HG03135 (cell line): ENCODE measurements around the gene NET1.
A peak's percentile ranks its signal among the peaks of the same experiment; 100 is the strongest.
"Not testable (repeated sequence)": the region's sequence is repeated elsewhere in the genome, so short reads cannot be mapped to it uniquely, and the experiment has no call there.

Experiments
- ATAC-seq: cut with Tn5 transposase; IDR thresholded peaks from one replicate; pipeline ENCODE4 v1.9.1; 2021; ENCODE audit warnings: mild to moderate bottlenecking, moderate library complexity; ENCODE audit not compliant: unreplicated experiment

Gene NET1, protein sequence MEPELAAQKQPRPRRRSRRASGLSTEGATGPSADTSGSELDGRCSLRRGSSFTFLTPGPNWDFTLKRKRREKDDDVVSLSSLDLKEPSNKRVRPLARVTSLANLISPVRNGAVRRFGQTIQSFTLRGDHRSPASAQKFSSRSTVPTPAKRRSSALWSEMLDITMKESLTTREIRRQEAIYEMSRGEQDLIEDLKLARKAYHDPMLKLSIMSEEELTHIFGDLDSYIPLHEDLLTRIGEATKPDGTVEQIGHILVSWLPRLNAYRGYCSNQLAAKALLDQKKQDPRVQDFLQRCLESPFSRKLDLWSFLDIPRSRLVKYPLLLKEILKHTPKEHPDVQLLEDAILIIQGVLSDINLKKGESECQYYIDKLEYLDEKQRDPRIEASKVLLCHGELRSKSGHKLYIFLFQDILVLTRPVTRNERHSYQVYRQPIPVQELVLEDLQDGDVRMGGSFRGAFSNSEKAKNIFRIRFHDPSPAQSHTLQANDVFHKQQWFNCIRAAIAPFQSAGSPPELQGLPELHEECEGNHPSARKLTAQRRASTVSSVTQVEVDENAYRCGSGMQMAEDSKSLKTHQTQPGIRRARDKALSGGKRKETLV

DNA sequence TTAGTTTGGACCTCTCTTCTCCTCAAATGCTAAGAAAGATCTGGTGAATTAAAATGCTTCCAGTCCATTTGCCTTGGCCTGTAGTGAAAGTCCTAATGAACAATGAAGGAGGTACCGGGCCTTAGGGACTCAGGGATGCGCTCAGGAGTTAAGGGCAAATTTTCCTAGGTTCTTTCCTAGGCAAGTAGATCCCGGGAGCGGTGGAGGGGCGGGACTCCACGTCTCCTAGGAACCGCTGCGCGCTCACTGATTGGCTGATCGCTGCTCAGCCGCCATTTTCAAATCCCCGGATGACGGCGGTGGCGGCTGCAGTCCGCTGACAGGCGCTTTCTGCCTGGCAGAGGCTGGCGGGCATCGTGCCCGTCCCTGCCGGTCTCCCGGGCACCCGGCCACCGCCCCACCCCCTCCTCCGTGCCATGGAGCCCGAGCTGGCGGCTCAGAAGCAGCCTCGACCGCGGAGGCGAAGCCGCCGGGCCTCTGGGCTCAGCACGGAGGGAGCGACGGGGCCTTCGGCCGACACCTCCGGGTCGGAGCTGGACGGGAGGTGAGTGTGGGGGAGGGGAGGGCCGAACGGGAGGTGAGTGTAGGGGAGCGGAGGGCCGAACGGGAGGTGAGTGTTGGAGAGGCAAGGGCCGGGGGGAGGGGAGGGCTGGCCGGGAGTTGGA is at the start of gene NET1:
NET1 (plus strand) TSS at position 281 of the 665 bp plus-strand sequence; CDS start at position 417, 136 bp downstream.
- peak; percentile 99 for ATAC-seq

DNA sequence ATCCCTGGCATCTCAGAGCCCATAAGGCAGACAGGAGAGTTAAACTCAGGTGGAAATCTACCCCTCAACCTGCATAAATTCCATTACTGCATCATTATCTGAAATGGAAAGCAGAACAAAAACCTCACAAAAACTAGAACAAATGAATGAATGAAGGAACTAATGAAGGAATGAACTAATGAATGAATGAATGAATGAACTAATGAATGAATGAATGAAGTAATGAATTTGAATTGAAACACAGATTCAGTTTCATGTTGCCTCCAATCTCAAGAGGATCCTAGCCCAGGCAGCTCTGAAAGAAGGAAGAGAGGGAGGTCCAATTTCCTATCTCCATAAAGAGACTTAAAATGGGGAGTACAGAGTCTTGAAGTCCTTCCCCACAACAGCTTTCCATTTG is 49.5 kb upstream of the NET1 start:
- no peak for ATAC-seq

DNA sequence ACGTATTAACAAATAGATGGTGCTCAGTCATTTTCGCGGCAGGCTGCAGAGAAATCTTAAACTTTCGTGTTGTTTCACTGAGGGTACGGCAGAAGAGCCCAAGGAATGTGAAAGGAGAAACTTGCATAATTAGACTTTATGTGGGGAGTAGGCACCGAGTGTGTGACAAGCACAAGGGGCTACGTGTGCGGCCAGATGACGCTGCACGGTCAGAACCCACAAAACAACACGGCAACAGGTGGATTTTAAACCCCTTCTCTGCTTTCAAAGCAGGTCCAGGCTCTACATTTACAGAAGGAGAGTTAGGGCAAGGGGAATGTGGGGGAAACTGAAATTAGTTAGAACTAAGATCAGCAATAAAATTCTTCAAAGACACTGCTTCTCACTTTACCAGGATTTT is 48.0 kb upstream of the NET1 start:
- no peak for ATAC-seq

DNA sequence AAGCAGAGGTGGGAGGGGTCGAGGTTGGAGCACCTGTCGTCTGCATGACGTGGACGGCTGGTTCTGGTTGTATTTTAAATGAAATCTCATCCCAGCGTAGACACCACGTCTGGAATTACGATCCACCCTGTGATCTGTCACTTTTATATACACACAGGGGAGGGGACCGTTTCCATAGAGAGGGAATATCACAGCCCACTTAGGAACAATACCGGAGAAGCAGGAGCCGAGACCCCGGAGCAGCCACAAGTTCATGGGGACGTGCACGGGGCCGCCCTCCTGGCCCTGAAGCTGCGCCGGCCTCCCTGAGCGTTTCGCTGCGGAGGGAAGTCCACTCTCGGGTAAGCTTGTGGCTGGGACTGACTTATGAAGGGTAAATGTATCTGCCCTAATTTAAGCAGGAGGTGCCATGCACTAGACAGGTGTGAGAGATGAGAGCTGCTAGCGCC is 47.4 kb upstream of the NET1 start, which contains the start of gene UCN3:
UCN3 (plus strand) TSS at position 77 of the 449 bp plus-strand sequence. CDS start 8,755 bp downstream, outside the sequence.
- no peak for ATAC-seq

DNA sequence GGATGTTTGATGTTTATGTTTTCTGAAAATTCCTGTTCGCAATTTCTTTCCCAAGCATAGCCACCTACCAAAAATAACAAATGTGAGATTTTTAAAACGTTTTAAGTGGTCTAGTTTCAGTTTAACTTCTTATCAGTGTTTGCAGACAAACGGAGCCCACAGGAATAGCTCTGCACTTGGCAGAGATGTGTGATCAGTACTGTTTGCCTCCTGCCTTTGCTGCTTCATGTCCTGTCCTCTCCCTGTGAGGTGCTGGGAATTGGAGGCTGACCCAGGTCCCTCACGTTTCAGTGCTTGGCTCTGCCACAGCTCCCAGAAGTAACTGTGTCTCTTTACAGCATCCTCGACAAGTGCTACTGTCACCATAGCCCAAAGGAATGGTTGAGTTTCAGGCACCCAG is 46.4 kb upstream of the NET1 start:
- no peak for ATAC-seq

DNA sequence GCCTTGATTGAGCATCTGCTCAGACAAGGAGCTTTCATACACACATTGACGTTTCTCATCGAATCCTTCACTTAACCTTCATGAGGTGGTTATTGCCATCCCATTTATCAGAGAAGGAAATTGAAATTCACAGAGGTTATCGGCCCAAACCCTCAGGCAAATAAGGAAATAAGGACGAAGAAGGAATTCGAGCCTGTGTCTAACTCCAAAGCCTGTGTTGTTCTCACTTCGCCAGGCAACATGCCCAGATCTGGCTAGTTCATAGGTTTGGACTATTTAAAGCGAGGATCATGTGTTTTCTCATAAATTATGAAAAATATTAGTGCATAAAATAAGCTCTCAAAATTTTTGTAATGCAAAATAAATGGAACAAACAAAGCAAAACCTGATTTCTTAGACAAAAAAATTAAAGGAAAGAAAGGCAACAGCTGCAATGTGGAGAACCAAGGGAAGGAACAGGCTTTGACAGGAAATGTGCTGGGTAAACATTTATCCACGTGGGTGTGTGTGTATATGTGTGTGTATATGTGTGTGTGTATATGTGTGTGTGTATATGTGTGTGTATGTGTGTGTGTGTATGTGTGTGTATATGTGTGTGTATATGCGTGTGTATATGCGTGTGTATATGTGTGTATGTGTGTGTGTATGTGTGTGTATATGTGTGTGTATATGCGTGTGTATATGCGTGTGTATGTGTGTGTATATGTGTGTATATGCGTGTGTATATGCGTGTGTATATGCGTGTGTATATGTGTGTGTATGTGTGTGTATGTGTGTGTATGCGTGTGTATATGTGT is 42.8 kb upstream of the NET1 start:
- no peak for ATAC-seq

DNA sequence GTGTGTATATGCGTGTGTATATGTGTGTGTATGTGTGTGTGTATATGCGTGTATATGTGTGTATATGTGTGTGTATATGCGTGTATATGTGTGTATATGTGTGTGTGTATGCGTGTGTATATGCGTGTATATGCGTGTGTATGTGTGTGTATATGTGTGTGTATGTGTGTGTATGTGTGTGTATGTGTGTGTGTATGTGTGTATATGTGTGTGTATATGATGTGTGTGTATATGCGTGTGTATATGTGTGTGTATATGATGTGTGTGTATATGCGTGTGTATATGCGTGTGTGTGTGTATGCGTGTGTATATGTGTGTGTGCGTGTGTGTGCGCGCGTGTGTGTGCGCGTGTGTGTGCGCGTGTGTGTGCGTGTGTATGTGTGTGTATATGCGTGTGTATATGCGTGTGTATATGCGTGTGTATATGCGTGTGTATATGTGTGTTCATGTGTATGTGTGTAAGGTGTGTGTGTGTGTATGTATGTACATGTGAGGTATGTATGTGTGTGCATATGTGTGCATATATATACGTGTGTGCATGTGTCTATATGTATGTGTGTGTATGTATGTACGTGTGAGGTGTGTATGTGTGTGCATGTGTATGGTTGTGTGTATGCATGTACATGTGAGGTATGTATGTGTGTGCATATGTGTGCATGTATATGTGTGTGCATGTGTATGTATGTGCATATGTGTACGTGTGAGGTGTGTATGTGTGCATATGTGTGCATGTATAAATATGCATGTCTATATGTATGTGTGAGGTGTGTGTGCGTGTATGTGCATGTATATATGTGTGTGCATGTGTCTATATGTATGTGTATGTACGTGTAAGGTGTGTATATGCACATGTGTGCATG is 41.6 kb upstream of the NET1 start:
- no peak for ATAC-seq

DNA sequence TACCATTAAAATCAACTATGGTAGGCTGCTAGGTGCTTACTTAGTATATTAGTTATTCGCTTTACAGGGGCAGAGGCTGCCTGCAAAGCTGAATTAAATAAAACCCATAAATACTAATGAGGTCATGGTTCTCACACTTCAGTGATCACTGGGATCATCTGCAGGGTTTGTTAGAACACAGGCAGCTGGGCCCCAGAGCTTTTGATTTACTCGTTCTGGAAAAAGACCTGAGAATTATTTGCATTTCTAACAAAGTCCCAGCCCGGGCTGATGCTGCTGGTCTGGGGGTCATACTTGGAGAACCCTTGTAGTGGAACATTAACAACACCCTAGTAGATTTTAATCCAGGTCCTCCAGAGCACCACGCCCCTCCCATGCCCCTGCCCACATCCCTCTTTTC is 39.0 kb upstream of the NET1 start:
- no peak for ATAC-seq

DNA sequence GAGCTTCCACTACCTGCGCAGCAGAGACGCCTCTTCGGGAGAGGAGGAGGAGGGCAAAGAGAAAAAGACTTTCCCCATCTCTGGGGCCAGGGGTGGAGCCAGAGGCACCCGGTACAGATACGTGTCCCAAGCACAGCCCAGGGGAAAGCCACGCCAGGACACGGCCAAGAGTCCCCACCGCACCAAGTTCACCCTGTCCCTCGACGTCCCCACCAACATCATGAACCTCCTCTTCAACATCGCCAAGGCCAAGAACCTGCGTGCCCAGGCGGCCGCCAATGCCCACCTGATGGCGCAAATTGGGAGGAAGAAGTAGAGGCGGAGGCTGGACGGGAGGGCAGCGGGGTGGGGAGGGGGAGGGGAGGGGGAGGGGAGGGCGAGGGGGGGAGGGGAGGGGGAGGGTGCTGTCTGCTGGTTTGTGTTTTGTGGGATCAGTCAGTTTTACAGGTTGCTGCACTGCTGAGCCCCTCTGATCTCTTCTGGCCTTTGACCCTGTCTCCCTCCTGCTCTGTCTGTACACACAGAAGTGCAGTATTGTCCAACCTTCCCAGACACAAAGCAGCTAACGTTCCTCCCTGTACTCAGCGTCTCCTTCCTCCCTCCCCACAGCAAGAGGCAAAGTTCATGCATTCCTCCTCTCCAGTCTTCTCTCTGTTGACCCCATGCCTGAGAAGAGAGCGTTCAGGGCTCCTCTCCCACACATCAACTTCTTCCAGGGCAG is 38.3 kb upstream of the NET1 start:
- no peak for ATAC-seq

DNA sequence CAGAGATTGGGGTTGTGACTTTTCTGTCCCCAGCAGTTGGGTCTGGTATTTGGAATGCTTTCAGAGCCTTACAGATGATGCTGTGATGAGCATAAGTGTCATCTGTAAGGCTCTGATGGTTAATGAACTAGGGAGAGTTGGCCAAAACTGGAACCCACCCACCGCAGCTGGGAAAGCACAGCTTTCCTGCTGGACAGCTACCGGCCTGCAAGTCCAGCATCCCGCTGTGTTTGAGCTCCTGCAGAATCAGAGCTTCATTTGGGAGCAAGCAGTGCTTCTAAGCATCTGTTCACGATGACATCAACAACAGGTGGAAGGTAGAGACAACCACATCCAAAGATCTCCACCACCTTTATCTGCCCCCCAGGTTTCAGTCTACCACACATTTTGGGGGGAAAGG is 35.9 kb upstream of the NET1 start:
- ATAC-seq: no peak

DNA sequence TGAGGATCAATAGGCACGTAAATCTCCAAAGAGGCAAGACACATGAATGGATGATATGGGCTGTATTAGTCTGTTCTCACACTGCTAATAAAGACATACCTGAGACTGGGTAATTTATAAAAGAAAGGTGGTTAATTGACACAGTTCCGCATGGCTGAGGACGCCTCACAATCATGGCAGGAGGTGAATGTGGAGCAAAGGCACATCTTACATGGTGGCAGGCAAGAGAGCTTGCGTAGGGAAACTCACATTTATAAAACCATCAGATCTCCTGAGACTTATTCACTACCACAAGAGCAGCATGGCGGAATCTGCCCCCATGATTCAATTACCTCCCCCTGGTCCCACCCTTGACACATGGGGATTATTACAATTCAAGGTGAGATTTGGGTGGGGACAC is 33.2 kb upstream of the NET1 start:
- ATAC-seq: not testable (repeated sequence)

DNA sequence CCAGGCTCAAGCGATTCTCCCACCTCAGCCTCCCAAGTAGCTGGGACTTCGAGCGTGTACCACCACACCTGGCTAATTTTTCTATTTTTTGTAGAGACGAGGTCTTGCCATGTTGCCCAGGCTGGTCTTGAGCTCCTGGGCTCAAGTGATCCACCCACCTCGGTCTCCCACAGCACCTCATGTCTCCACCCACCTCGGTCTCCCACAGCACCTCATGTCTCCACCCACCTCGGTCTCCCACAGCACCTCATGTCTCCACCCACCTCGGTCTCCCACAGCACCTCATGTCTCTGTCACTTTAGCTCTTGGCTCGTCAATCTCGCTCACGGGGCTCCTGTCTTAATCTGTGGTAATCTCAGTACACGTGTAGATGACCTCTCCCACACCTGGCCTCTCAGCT is 32.0 kb upstream of the NET1 start:
- ATAC-seq: not testable (repeated sequence)

DNA sequence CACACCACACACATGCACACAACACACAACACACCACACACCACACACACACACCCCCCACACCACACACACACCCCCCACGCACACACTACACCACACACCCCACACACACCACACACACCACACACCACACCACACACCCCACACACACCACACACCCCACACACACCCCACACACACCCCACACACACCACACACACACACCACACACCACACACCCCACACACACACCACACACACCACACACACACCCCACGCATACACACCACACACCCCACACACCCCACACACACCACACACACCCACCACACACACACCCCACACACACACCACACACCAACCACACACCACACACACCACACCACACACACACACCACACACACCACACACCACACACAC is 31.2 kb upstream of the NET1 start:
- no peak for ATAC-seq

DNA sequence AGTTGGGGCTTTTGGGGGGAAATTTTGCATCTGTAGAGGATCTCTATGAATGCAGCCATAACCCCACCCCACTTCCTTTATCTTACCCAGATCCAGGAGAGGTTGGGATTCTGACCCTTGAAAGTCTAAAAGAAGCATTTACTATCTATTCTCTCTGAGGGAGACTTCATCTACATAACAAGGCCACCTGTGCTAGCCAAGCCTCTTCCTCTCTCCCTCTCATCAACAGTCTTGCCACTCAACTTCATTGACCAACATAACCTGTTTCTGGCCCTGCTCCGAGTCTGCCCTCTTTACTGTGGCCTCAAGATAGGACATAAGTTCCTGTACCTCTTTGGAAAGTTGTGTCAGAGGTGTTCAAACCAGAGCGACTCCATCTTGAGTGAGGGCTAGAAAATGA is 27.1 kb upstream of the NET1 start:
- no peak for ATAC-seq

DNA sequence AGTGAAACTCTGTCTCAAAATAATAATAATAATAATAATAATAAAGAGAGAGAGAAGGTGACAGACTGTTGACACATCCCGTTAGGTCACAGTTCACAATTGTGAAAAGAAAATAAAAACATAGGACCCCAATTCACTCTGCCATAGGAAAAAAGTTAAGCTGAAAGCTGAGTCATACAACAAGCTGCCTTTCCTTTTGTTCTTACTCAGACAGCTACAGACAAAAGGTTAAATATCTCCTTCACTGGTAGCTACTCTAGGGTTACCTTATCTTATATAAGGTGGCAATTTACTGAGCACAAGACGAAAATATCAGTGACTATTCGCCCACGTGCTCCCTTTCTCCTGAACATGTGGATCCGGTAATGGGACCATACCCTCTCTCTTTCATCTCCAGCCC is 25.2 kb upstream of the NET1 start:
- ATAC-seq: no peak

DNA sequence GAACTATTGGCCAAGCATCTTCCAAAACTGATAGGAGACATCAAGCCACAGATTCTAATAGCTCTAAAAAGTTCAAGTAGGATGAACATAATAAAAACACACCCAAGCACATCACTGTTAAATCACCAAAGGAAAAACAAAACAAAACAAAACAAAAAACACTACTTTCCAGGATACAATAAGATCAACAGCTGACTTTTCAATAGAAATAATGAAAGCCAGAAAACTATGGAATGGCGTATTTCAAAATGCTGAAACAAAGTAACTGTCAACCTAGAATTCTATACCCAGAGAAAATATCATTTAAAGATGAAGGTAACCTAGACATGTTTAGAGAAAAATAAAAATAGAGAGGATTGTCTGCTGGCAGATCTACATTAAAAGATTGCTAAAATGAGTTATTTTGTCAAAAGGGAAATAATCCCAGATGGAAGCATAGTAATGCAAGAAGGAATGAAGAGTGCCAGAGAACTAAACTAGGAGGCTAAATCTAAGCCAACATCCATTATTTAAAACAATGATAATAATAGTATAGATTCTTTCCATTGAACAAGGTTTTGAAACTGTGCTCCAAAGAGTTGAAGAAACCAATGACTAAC is 21.7 kb upstream of the NET1 start:
- ATAC-seq: no peak

DNA sequence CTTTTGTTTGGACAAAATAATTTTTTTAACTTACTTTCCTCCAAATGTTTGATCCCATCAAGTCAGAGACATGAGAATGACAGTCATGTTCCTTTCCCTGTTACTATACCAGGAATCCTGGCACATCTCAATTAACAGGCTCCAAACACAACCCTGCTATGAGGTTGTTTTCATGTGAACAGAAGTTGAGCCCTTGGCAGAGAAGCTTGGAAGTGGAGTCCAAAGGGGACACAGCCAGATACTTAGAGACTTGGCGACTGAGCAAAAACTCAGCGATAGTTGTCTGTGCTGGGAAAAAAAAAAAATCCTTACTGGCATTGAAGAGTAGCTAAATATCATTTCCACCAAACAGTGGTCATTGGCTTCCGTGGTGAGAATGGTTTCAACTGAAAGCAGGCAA is 20.6 kb upstream of the NET1 start:
- no peak for ATAC-seq

DNA sequence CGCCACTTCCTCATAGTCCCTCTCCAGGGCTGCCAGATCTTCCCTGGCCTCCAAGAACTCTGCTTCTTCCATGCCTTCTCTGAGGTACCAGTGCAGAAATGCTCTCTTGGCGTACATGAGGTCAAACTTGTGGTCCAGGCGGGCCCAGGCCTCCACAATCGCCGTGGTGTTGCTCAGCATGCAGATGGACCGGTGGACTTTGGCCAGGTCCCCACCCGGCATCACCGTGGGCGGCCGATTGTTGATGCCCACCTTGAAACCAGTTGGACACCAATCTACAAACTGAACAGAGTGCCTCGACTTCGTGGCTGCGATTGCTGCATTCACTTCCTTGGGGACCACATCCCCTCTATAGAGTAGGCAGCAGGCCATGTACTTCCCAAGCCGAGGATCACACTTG is 18.8 kb upstream of the NET1 start:
- no peak for ATAC-seq

DNA sequence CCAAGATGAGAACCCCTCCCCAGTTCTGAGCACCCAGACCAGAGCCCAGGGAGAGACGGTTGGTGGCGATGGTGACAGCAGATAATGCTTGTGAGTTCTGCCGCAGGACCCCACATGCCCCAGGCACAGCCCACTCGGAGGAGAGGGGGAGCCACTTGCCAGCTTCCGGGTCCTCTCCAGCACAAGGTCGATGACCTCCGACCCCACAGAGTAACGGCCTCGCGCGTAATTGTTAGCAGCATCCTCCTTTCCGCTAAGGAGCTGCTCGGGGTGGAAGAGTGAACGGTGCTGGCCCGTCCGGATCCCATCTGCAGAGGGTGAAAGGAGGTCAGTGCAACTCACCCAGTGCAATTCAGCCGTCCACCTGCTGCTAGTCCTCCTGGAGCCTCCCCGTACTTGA is 17.2 kb upstream of the NET1 start:
- no peak for ATAC-seq
